Lower leg skin (tissue), 4 donors: ENCODE results near the gene ZNF740. TPM values are rescaled to one million over a fixed set of nuclear protein-coding genes. Genes with fewer than 3 reads are reported as not detected.

Experiments
- DNase-seq, 2 donors: peaks; one replicate each; pipeline ENCODE4 v3.0.0-alpha.2; 2019; ENCODE audit warnings: low spot score in 2 of 2
- H3K4me3 ChIP-seq: fragments of 200-600 bp; sonication (generic); 2 replicates; pipeline ENCODE4 v1.5.1; 2017; ENCODE audit warnings: mild to moderate bottlenecking, low read depth; ENCODE audit not compliant: poor library complexity, severe bottlenecking
- CTCF ChIP-seq, 3 donors: fragments of 450-650 bp; IDR thresholded peaks; one replicate each; pipeline ENCODE4 v1.5.1; 2016; ENCODE audit warnings: antibody characterized with exemption in 3 of 3, mild to moderate bottlenecking in 3 of 3, moderate library complexity in 2 of 3
- POLR2A ChIP-seq, 2 donors: fragments of 450-650 bp; IDR thresholded peaks; one replicate each; pipeline ENCODE4 v1.6.1; 2016 to 2017; ENCODE audit warnings: antibody characterized with exemption in 2 of 2, mild to moderate bottlenecking in 1 of 2, moderate library complexity in 1 of 2
- WGBS, 2 donors: methylation state at CpG; one replicate each; pipeline ENCODE4 v1.1.5; 2018; 5-methylcytosine and 5-hydroxymethylcytosine counted together
- intact Hi-C: fragments of 100-400 bp; cut with DNase I; formaldehyde crosslinking; loops from one replicate; pipeline ENCODE4 v1.15.0; 2023; ENCODE audit warnings: low total_unique reads
- total RNA-seq, 4 donors: library from RNA; depleted of rRNA; stranded (reverse); fragments of >200 nt; gene quantifications; one replicate each; pipeline ENCODE4 v1.1.0, GENCODE V29; 2016

Gene ZNF740
- total RNA-seq = 10 to 100 TPM in 1 of 4 donors, 1 to 10 TPM in 3; 6.1 to 12.1 (median 8.4) TPM

GRCh38 chr12:53180220-53180930, at the start of gene ZNF740, which contains the start of gene CSAD:
ZNF740 (plus strand) TSS chr12:53180722; CDS start chr12:53181984, 1,262 bp downstream.
CSAD (minus strand) TSS chr12:53180925; CDS start chr12:53173470, 7,455 bp downstream.
- intact Hi-C loops = no loop called here
- H3K4me3 ChIP-seq = peak within 1 kb of the TSS; percentile 49
- TF ChIP-seq POLR2A (IDR thresholded peaks at IDR 0.05) (peak in 1 of 2 donors; percentile 53), CTCF (IDR thresholded peaks at IDR 0.05) (no peak)
- peak; percentile 96 to 99 for DNase-seq
- WGBS, 2 donors = 0 to 2% methylated on average over 37 to 53 of the region's 70 CpGs

DNA sequence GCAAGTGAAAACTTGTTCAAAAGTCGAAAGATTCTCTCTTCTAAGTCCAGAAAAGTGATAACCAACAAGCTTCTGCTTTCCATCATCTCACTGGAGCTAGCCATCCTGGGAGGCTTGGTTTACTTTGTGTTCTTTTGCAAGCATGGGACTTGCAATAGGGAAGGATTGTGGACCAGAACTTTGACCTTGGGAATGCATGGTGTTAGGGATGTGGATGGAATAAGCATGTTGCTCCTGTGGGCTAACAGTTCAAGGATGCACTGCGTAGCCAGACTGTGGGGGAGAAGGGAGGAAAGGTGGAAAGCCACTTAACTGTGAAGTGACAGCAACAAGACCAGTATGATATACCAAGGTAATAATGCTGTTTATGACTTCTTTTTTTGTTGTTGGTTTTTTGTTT, 48.7 kb upstream of the ZNF740 start:
- no peak overlapping the region for H3K4me3 ChIP-seq
- no peak for TF ChIP-seq POLR2A (IDR thresholded peaks at IDR 0.05)
- no peak for TF ChIP-seq CTCF (IDR thresholded peaks at IDR 0.05)
- WGBS, 2 donors = 84 to 89% methylated on average over 2 of the region's 2 CpGs
- intact Hi-C loops = no loop called here
- DNase-seq = no peak

GRCh38 chr12:53133722-53134121, 46.8 kb upstream of the ZNF740 start:
- intact Hi-C loops = no loop called here
- 75% methylated on average over 3 of the region's 3 CpGs for WGBS, 2 donors
- no peak for DNase-seq
- TF ChIP-seq CTCF (IDR thresholded peaks at IDR 0.05) (no peak), POLR2A (IDR thresholded peaks at IDR 0.05) (no peak)
- no peak overlapping the region for H3K4me3 ChIP-seq

GRCh38 chr12:53143355-53143754, 37.2 kb upstream of the ZNF740 start:
- intact Hi-C loops = no loop called here
- TF ChIP-seq CTCF (IDR thresholded peaks at IDR 0.05) (no peak), POLR2A (IDR thresholded peaks at IDR 0.05) (no peak)
- DNase-seq = no peak
- 89 to 93% methylated on average over 4 of the region's 4 CpGs for WGBS, 2 donors
- H3K4me3 ChIP-seq = no peak overlapping the region

DNA sequence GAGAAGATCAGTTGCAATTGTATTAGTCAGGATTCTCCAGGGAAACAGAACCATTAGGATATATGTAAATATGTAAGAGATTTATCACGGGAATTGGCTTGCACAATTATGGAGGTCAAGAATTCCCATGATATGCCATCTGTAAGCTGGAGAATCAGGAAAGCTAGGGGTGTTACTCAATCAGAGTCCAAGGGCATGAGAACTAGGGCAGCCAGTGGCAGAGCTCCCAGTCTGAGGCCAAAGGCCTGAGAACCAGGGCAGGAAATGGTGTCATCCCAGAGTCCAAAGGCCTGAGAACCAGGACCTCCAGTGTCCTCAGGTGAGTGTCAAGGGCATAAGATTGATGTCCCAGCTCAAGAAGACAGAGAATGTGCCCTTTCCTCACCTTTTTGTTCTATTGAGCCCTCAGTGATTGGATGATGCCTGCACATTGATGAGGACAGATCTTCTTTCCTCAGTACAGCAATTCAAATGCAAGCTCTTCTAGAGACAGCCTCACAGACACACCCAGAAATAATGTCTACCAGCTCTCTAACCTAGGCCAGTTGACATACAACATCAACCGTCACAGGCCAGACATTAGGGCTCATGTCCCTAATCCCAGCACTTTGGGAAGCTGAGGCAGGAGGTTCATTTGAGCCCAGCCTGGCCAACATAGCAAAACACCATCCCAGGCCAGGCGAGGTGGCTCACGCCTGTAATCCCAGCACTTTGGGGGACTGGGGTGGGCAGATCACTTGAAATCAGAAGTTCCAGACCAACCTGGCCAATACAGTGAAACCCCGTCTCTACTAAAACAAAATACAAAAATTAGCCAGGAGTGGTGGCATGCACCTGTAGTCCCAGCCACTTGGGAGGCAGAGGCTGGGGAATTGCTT, 34.9 kb upstream of the ZNF740 start:
- intact Hi-C loops = no loop called here
- TF ChIP-seq CTCF (IDR thresholded peaks at IDR 0.05) = no peak
- TF ChIP-seq POLR2A (IDR thresholded peaks at IDR 0.05) = no peak
- no peak overlapping the region for H3K4me3 ChIP-seq
- WGBS, 2 donors = 90 to 91% methylated on average over 5 of the region's 5 CpGs
- peak in 1 of 2 donors; percentile 49 for DNase-seq
